SU-DHL-6 (cell line): Measurements from ENCODE around the gene CSNK2A3.

ENCODE experiments used
- CTCF ChIP-seq: fragments of 200-600 bp; sonication (generic); IDR thresholded peaks from one replicate; pipeline ENCODE4 v1.5.1; 2017; ENCODE audit warnings: antibody characterized with exemption, mild to moderate bottlenecking, low read length, moderate library complexity; ENCODE audit not compliant: insufficient read depth, poor library complexity, severe bottlenecking
- EZH2phosphoT487 ChIP-seq: fragments of 200-600 bp; sonication (generic), shearing (Covaris generic); conservative IDR thresholded peaks from 2 replicates; pipeline ENCODE4 v1.6.1; 2018; ENCODE audit warnings: mild to moderate bottlenecking, antibody characterized with exemption, low read length, moderate library complexity, mixed read lengths

GRCh38 chr11:11336664-11337063 lies 16.4 kb downstream of the CSNK2A3 start:
- no peak for TF ChIP-seq CTCF
- no peak for TF ChIP-seq EZH2phosphoT487
